Right lobe of liver (tissue), 6 donors: ENCODE measurements around the gene TNFSF8. TPM values are rescaled to one million over a fixed set of nuclear protein-coding genes. Genes with fewer than 3 reads are reported as not detected.

Source experiments
- ATAC-seq, 4 donors: fragments of 200-7000 bp; cut with Tn5 transposase; one replicate each; pipeline ENCODE4 v1.9.1; 2020; ENCODE audit warnings: mild to moderate bottlenecking in 4 of 4, moderate library complexity in 4 of 4
- DNase-seq, 3 donors: peaks; one replicate each; pipeline ENCODE4 v3.0.0-alpha.2; 2020
- H3K27ac ChIP-seq, 3 donors: fragments of 200-600 bp; one replicate each; pipeline ENCODE4 v1.8.0; 2022
- H3K27me3 ChIP-seq, 2 donors: fragments of 200-600 bp; one replicate each; pipeline ENCODE4 v1.8.0; 2022
- H3K36me3 ChIP-seq, 4 donors: fragments of 200-600 bp; sonication (generic) in 1 of 4; one replicate each; pipeline versions ENCODE4 v1.5.1 to v1.8.0; 2017 to 2022; ENCODE audit warnings: control low read depth in 1 of 4
- H3K4me1 ChIP-seq, 4 donors: fragments of 200-600 bp; sonication (generic) in 1 of 4; one replicate each; pipeline versions ENCODE4 v1.5.1 to v1.8.0; 2017 to 2022; ENCODE audit warnings: control low read depth in 1 of 4
- H3K4me3 ChIP-seq, 3 donors: fragments of 200-600 bp; one replicate each; pipeline ENCODE4 v1.8.0; 2022
- H3K9me3 ChIP-seq, 4 donors: fragments of 200-600 bp; sonication (generic) in 1 of 4; one replicate each; pipeline versions ENCODE4 v1.5.1 to v1.8.0; 2017 to 2022; ENCODE audit warnings: control low read depth in 1 of 4
- POLR2A ChIP-seq: fragments of 450-650 bp; IDR thresholded peaks from one replicate; pipeline ENCODE4 v1.6.1; 2017; ENCODE audit warnings: antibody characterized with exemption, mild to moderate bottlenecking
- WGBS: methylation state at CpG from one replicate; pipeline ENCODE4 v1.1.6; 2018; ENCODE audit warnings: low coverage, low lambda C conversion rate; ENCODE audit not compliant: insufficient coverage; ENCODE audit errors: missing lambda C conversion rate; 5-methylcytosine and 5-hydroxymethylcytosine counted together
- intact Hi-C, 2 donors: fragments of 100-400 bp; cut with DNase I; formaldehyde crosslinking; loops; one replicate each; pipeline versions ENCODE4 v1.11.2 to v1.14.1; 2022
- total RNA-seq, 6 experiments: library from RNA; depleted of rRNA in 2 of 6; stranded (reverse); fragments of >200 nt in 2 of 6; fragmentation: NEBNext Ultra II Directional in 3 of 6; extraction: Animal tissue kit (Norgen Biotek cat#: 25700) in 3 of 6; gene quantifications; one replicate each; pipeline versions ENCODE4 v1.1.0 to v1.2.4, GENCODE V29; 2016 to 2023
- TF ChIP-seq, protein P1 (sequence below), 4 donors: fragments of 200-600 bp in 3 of 4; fragments of 450-650 bp in 1 of 4; IDR thresholded peaks; one replicate each; pipeline versions ENCODE4 v1.5.1 to v1.8.0; 2016 to 2022; ENCODE audit warnings: antibody characterized with exemption in 4 of 4, mild to moderate bottlenecking in 2 of 4
- donor health status: DM: no; HTN: yes; CAD: no.
- donor health status: DM: no; HTN: no; CAD: no.
- donor health status: DM: no; HTN: no; CAD: no.
- donor health status: DM: no; HTN: yes; CAD: no.
- donor health status: DM: no; HTN: yes; CAD: no.

TNFSF8 gene
- total RNA-seq, 6 experiments from 2014 or later = 0.19 to 2.0 (median 0.38) TPM

DNA sequence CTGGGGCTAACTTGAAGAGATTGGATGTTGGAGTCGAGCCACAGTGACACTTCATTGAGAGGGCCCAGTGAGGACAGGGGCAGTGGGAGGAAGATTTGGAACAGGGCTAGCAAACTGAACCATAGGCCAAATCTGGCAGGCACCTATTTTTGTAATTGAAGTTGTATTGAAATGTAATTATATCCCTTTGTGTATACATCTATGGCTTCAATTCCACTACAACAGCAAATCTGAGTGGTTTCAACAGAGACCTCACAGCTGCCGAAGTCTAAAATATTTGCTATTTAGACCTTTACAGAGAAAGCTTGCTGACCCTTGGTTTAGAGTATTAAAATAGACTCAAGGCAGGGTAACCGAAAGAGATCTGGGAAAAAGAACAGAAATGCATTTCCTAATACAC is 4.7 kb upstream of the TNFSF8 start:
- intact Hi-C loops = no loop called here

DNA sequence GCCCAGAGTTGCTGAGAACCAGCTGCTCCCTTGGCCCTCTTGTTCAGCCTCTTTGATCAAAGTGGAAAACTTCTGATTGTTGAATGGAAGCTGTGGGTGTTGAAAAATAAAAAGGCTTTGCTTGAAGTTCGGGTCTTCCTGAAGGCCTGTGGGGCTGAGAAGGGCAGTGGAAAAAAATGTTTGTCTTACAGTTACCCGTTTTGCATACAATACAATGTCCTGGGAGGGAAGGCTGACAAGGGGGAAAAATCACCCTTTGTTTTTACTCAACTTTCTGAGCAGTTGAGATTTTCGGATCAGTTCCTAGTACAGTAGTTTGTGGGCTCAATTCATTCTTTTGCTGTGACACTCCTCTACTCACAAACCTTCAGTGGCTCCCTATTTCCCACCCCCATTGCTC is 2.1 kb upstream of the TNFSF8 start:
- H3K9me3 ChIP-seq = no peaks in the 10 kb centered on the region
- TF ChIP-seq POLR2A = no peak
- TF ChIP-seq, protein P1, sequence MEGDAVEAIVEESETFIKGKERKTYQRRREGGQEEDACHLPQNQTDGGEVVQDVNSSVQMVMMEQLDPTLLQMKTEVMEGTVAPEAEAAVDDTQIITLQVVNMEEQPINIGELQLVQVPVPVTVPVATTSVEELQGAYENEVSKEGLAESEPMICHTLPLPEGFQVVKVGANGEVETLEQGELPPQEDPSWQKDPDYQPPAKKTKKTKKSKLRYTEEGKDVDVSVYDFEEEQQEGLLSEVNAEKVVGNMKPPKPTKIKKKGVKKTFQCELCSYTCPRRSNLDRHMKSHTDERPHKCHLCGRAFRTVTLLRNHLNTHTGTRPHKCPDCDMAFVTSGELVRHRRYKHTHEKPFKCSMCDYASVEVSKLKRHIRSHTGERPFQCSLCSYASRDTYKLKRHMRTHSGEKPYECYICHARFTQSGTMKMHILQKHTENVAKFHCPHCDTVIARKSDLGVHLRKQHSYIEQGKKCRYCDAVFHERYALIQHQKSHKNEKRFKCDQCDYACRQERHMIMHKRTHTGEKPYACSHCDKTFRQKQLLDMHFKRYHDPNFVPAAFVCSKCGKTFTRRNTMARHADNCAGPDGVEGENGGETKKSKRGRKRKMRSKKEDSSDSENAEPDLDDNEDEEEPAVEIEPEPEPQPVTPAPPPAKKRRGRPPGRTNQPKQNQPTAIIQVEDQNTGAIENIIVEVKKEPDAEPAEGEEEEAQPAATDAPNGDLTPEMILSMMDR (IDR thresholded peaks at IDR 0.05) = no peak
- ATAC-seq = no peak
- H3K4me3 ChIP-seq = no peak overlapping the region
- intact Hi-C loops = no loop called here
- no peak for DNase-seq
- WGBS = 70% methylated on average over 3 of the region's 3 CpGs
- H3K27me3 ChIP-seq = no peaks in the 10 kb centered on the region
- no peaks in the 10 kb centered on the region for H3K4me1 ChIP-seq
- no peak overlapping the region for H3K27ac ChIP-seq
- H3K36me3 ChIP-seq = no peaks in the 10 kb centered on the region

More for the DNA sequence above, 4.7 kb upstream of the TNFSF8 start:
- Histone ChIP-seq H3K27ac (no peak overlapping the region), H3K4me1 (no peaks in the 10 kb centered on the region), H3K4me3 (no peak overlapping the region), H3K27me3 (no peaks in the 10 kb centered on the region), H3K9me3 (no peaks in the 10 kb centered on the region), H3K36me3 (no peaks in the 10 kb centered on the region)
- ATAC-seq (no peak), DNase-seq (no peak)
- WGBS = 68% methylated on average over 3 of the region's 3 CpGs
- TF ChIP-seq, protein P1 (IDR thresholded peaks at IDR 0.05) = no peak
- no peak for TF ChIP-seq POLR2A

DNA sequence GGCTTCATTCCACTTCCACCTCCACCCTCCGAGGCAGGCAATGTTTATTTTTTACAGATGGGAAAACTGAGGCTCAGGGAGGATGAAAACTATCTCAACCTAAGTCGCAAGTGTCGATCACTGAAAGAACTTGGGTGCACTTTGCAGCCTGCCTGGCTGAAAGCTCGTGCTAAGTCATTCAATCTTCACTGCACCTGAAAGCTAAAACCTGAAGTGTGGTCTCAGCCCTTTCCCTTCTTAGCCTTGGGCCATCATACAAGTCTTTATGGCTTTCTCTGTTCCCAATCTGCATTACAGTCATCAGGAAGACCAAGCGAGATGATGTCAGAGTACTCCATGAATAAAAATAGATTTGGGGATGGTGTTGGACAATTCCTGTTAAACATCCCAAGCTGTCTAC is 1.0 kb upstream of the TNFSF8 start:
- no peak overlapping the region for H3K27ac ChIP-seq
- TF ChIP-seq, protein P1 (IDR thresholded peaks at IDR 0.05) = no peak
- TF ChIP-seq POLR2A = no peak
- ATAC-seq (no peak), DNase-seq (no peak)
- no peaks in the 10 kb centered on the region for H3K27me3 ChIP-seq
- no peaks in the 10 kb centered on the region for H3K36me3 ChIP-seq
- 72% methylated on average over 4 of the region's 5 CpGs for WGBS
- intact Hi-C loops = no loop called here
- H3K9me3 ChIP-seq = no peaks in the 10 kb centered on the region
- H3K4me1 ChIP-seq = no peaks in the 10 kb centered on the region
- no peak overlapping the region for H3K4me3 ChIP-seq

DNA sequence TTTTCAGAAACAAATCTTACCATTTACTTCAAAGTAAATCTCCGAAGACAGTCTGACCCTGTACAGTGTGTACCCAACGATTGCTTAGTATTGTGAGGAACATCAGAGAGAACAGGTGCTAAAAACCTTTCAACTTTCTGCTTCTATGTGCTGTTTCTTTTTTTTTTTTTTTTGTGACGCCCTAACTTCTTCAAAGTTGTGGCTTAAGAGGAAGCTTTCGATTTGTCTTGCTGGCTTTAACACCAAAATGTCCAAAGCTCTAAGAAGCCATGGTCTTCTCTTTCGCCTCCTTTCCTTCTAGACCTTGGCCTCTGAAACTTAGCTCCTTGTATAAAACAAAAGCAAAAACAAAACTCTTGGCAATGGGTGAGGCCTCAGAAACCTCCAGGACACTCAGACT is 1.2 kb downstream of the TNFSF8 start:
- 63% methylated on average over 5 of the region's 5 CpGs for WGBS
- ATAC-seq = peak in 3 of 4 donors; percentile 18 to 33 (median 19)
- H3K27ac ChIP-seq = peak overlapping the region in 2 of 3 donors; percentile 37 to 52
- no peaks in the 10 kb centered on the region for H3K27me3 ChIP-seq
- peaks cover 0 to 6% (median 0%) of the 10 kb centered on the region in 4 donors for H3K4me1 ChIP-seq
- H3K9me3 ChIP-seq = no peaks in the 10 kb centered on the region
- intact Hi-C loops = no loop called here
- TF ChIP-seq, protein P1 (IDR thresholded peaks at IDR 0.05) = no peak
- TF ChIP-seq POLR2A = peak; percentile 35
- no peak for DNase-seq
- H3K36me3 ChIP-seq = no peaks in the 10 kb centered on the region
- H3K4me3 ChIP-seq = no peak overlapping the region

DNA sequence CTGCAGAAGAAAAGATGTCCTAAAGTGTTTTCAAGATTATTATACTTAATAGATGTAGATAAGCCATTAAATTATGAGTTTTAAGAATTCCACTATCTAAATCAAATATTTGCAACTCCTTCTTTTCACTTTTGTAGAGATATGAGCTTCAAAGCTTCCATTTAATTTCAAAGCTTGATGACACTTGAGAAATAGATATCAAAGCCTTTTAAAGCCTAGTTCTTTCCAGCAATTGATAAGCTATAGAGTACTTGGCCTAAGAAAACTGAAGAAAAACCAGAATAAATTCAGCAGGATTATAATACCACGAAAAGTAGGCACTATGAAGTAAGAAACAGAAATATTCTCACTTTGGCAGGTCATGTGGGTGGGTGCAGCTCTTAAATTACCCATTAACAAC is 1.7 kb downstream of the TNFSF8 start:
- intact Hi-C loops = no loop called here
- WGBS = 41% methylated on average over 1 of the region's 1 CpG
- no peak overlapping the region for H3K4me3 ChIP-seq
- peak overlapping the region; percentile 16 to 52 (median 37) for H3K27ac ChIP-seq
- no peaks in the 10 kb centered on the region for H3K36me3 ChIP-seq
- DNase-seq (no peak), ATAC-seq (no peak)
- no peak for TF ChIP-seq POLR2A
- TF ChIP-seq, protein P1 (IDR thresholded peaks at IDR 0.05) = no peak
- H3K27me3 ChIP-seq = no peaks in the 10 kb centered on the region
- peaks cover 0 to 11% (median under 1%) of the 10 kb centered on the region in 4 donors for H3K4me1 ChIP-seq
- no peaks in the 10 kb centered on the region for H3K9me3 ChIP-seq
